ENCODE data around the gene UTS2R.
"Not testable (repeated sequence)": the region's sequence is repeated elsewhere in the genome, so short reads cannot be mapped to it uniquely, and the experiment has no call there.

The UTS2R gene

GRCh38 chr17:82376042-82376730 lies 4.6 kb downstream of the UTS2R start:
- DNase-seq, result no peak

GRCh38 chr17:82377294-82377693 lies 5.7 kb downstream of the UTS2R start:
- not testable (repeated sequence) for DNase-seq

GRCh38 chr17:82377924-82378740 lies 6.6 kb downstream of the UTS2R start:
- no peak for DNase-seq

- DNase-seq, result no peak
These were observed 7.1 kb downstream of the UTS2R start for GRCh38 chr17:82378741-82379021.

- no peak for DNase-seq
These were observed 9.5 kb downstream of the UTS2R start for GRCh38 chr17:82380860-82381702.

GRCh38 chr17:82381703-82382009 lies 10.1 kb downstream of the UTS2R start:
- not testable (repeated sequence) for DNase-seq

- not testable (repeated sequence) for DNase-seq
These were observed 10.8 kb downstream of the UTS2R start for GRCh38 chr17:82382220-82382932.

GRCh38 chr17:82382933-82383255 lies 11.3 kb downstream of the UTS2R start:
- DNase-seq, result no peak

GRCh38 chr17:82383411-82383810 lies 11.8 kb downstream of the UTS2R start:
- no peak for DNase-seq

- DNase-seq, result peak; percentile 32
These were observed 12.6 kb downstream of the UTS2R start for GRCh38 chr17:82384051-82384729.

GRCh38 chr17:82384730-82385481 lies 13.3 kb downstream of the UTS2R start:
- peak; percentile 75 for DNase-seq

- no peak for DNase-seq
These were observed 14.1 kb downstream of the UTS2R start for GRCh38 chr17:82385559-82386254.

- DNase-seq, result no peak
These were observed 14.8 kb downstream of the UTS2R start for GRCh38 chr17:82386255-82386831.

- DNase-seq, result no peak
These were observed 15.5 kb downstream of the UTS2R start for GRCh38 chr17:82386881-82387704.

GRCh38 chr17:82387705-82388106 lies 16.1 kb downstream of the UTS2R start:
- no peak for DNase-seq

GRCh38 chr17:82388223-82388921 lies 16.8 kb downstream of the UTS2R start:
- no peak for DNase-seq

- DNase-seq, result no peak
These were observed 17.3 kb downstream of the UTS2R start for GRCh38 chr17:82388922-82389283.

- DNase-seq, result no peak
These were observed 17.8 kb downstream of the UTS2R start for GRCh38 chr17:82389379-82389778.
